H9 (cell line): ENCODE results near the gene PRR33. TPM values are rescaled to one million over a fixed set of nuclear protein-coding genes. Genes with fewer than 3 reads are reported as not detected.

Source experiments
- DNase-seq: peaks from one replicate; pipeline ENCODE4 v3.0.0-alpha.2; 2017
- H2AFZ ChIP-seq: one replicate; pipeline ENCODE4 v1.6.1; 2013; ENCODE audit warnings: mild to moderate bottlenecking, low read length, control low read depth, moderate library complexity
- H2AK5ac ChIP-seq: 2 replicates; pipeline ENCODE4 v1.6.1; 2013; ENCODE audit warnings: low read length, control low read depth, mixed read lengths; ENCODE audit not compliant: insufficient read length
- H2BK120ac ChIP-seq: one replicate; pipeline ENCODE4 v1.6.1; 2013; ENCODE audit warnings: low read depth, mild to moderate bottlenecking, low read length, control low read depth, inconsistent platforms; ENCODE audit not compliant: poor library complexity, severe bottlenecking
- H2BK12ac ChIP-seq: 2 replicates; pipeline ENCODE4 v1.6.1; 2013; ENCODE audit warnings: low read length, control low read depth, mixed read lengths, low read depth; ENCODE audit not compliant: insufficient read length
- H2BK15ac ChIP-seq: 2 replicates; pipeline ENCODE4 v1.6.1; 2013; ENCODE audit warnings: low read depth, low read length, control low read depth
- H2BK20ac ChIP-seq: one replicate; pipeline ENCODE4 v1.6.1; 2013; ENCODE audit warnings: low read depth, mild to moderate bottlenecking, low read length, control low read depth, inconsistent platforms; ENCODE audit not compliant: poor library complexity, severe bottlenecking
- H2BK5ac ChIP-seq: 2 replicates; pipeline ENCODE4 v1.6.1; 2013; ENCODE audit warnings: low read length, control low read depth, mixed read lengths; ENCODE audit not compliant: insufficient read length
- H3K14ac ChIP-seq: 2 replicates; pipeline ENCODE4 v1.6.1; 2013; ENCODE audit warnings: low read length, control low read depth; ENCODE audit not compliant: insufficient read depth
- H3K18ac ChIP-seq: 2 replicates; pipeline ENCODE4 v1.6.1; 2013; ENCODE audit warnings: low read depth, mild to moderate bottlenecking, mixed read lengths, low read length, control low read depth; ENCODE audit not compliant: insufficient read length
- H3K23ac ChIP-seq: 2 replicates; pipeline ENCODE4 v1.6.1; 2013; ENCODE audit warnings: low read length, control low read depth, mixed read lengths, low read depth; ENCODE audit not compliant: insufficient read length
- H3K23me2 ChIP-seq: 2 replicates; pipeline ENCODE4 v1.6.1; 2013; ENCODE audit warnings: low read depth, mild to moderate bottlenecking, mixed read lengths, low read length, control low read depth; ENCODE audit not compliant: insufficient read length, poor library complexity, severe bottlenecking
- H3K27ac ChIP-seq: 2 replicates; pipeline ENCODE4 v1.5.1; 2013; ENCODE audit warnings: low read length, control low read depth, mixed read lengths, low read depth; ENCODE audit not compliant: insufficient read length
- H3K27me3 ChIP-seq: 2 replicates; pipeline ENCODE4 v1.6.1; 2013; ENCODE audit warnings: low read length, control low read depth, inconsistent platforms; ENCODE audit not compliant: insufficient read depth
- H3K4ac ChIP-seq: 2 replicates; pipeline ENCODE4 v1.6.1; 2013; ENCODE audit warnings: low read depth, mild to moderate bottlenecking, control low read depth, inconsistent platforms, low read length, moderate library complexity
- H3K4me1 ChIP-seq: 2 replicates; pipeline ENCODE4 v1.6.1; 2013; ENCODE audit warnings: low read length, control low read depth, inconsistent platforms; ENCODE audit not compliant: insufficient read depth
- H3K4me2 ChIP-seq: 2 replicates; pipeline ENCODE4 v1.6.1; 2013; ENCODE audit warnings: low read length, control low read depth, mixed read lengths; ENCODE audit not compliant: insufficient read length, insufficient read depth
- H3K56ac ChIP-seq: 2 replicates; pipeline ENCODE4 v1.6.1; 2013; ENCODE audit warnings: low read depth, mild to moderate bottlenecking, mixed read lengths, low read length, control low read depth; ENCODE audit not compliant: insufficient read length
- H3K79me1 ChIP-seq: 2 replicates; pipeline ENCODE4 v1.6.1; 2013; ENCODE audit warnings: low read depth, mild to moderate bottlenecking, moderate library complexity, low read length, control low read depth, inconsistent platforms; ENCODE audit not compliant: insufficient read depth, poor library complexity, severe bottlenecking
- H3K79me2 ChIP-seq: 2 replicates; pipeline ENCODE4 v1.6.1; 2013; ENCODE audit warnings: low read length, control low read depth, inconsistent platforms; ENCODE audit not compliant: insufficient read depth
- H3K9ac ChIP-seq: 2 replicates; pipeline ENCODE4 v1.6.1; 2013; ENCODE audit warnings: low read length, control low read depth, mixed read lengths; ENCODE audit not compliant: insufficient read length; ENCODE audit errors: extremely low read depth
- H3K9me3 ChIP-seq: one replicate; pipeline ENCODE4 v1.6.1; 2013; ENCODE audit warnings: low read depth, low read length, inconsistent platforms; ENCODE audit not compliant: control insufficient read depth
- H3T11ph ChIP-seq: one replicate; pipeline ENCODE4 v1.6.1; 2013; ENCODE audit warnings: mild to moderate bottlenecking, low read length, control low read depth, inconsistent platforms
- H4K20me1 ChIP-seq: one replicate; pipeline ENCODE4 v1.6.1; 2013; ENCODE audit not compliant: control insufficient read depth, insufficient read length, insufficient read depth
- H4K5ac ChIP-seq: 2 replicates; pipeline ENCODE4 v1.6.1; 2013; ENCODE audit warnings: low read depth, mild to moderate bottlenecking, mixed read lengths, low read length, control low read depth; ENCODE audit not compliant: insufficient read length
- H4K8ac ChIP-seq: replicated peaks from 2 replicates; pipeline ENCODE4 v1.6.1; 2013; ENCODE audit warnings: low read length, control low read depth, mixed read lengths, low read depth; ENCODE audit not compliant: insufficient read length
- H4K91ac ChIP-seq: 2 replicates; pipeline ENCODE4 v1.6.1; 2013; ENCODE audit warnings: low read depth, mild to moderate bottlenecking, moderate library complexity, mixed read lengths, low read length, control low read depth; ENCODE audit not compliant: insufficient read length
- H3K27ac Mint-ChIP-seq, 3 experiments: 2 replicates in 2 of 3; 3 replicates in 1 of 3; pipeline ENCODE4 v1.8.0; 2020 to 2021; ENCODE audit warnings: mixed read lengths in 3 of 3, mild to moderate bottlenecking in 1 of 3, moderate library complexity in 1 of 3
- H3K27me3 Mint-ChIP-seq: 2 replicates; pipeline ENCODE4 v1.8.0; 2021; ENCODE audit warnings: low read depth, mild to moderate bottlenecking, moderate library complexity, mixed read lengths
- H3K36me3 Mint-ChIP-seq, 3 experiments: 2 replicates in 2 of 3; 3 replicates in 1 of 3; pipeline ENCODE4 v1.8.0; 2020 to 2021; ENCODE audit warnings: low read depth in 3 of 3, mixed read lengths in 3 of 3; ENCODE audit not compliant: insufficient read depth in 1 of 3
- H3K4me1 Mint-ChIP-seq, 2 experiments: 2 replicates each; pipeline ENCODE4 v1.8.0; 2020; ENCODE audit warnings: mixed read lengths in 2 of 2
- H3K4me3 Mint-ChIP-seq, 2 experiments: 2 replicates in 1 of 2; 3 replicates in 1 of 2; pipeline ENCODE4 v1.8.0; 2020 to 2021; ENCODE audit warnings: mild to moderate bottlenecking in 2 of 2, mixed read lengths in 2 of 2, moderate library complexity in 1 of 2
- H3K9me3 Mint-ChIP-seq, 2 experiments: 2 replicates in 1 of 2; 3 replicates in 1 of 2; pipeline ENCODE4 v1.8.0; 2020; ENCODE audit warnings: mild to moderate bottlenecking in 2 of 2, mixed read lengths in 2 of 2, moderate library complexity in 1 of 2
- WGBS: extraction: QIAGEN DNeasy Blood & Tissue Kit; methylation state at CpG from one replicate; pipeline ENCODE4 v1.1.7; 2013; ENCODE audit warnings: missing lambda C conversion rate, low lambda C conversion rate, mixed read lengths; ENCODE audit not compliant: insufficient read length; ENCODE audit errors: extremely low coverage; 5-methylcytosine and 5-hydroxymethylcytosine counted together
- total RNA-seq: library from RNA; stranded (reverse); gene quantifications from 2 replicates; pipeline ENCODE4 v1.2.1, GENCODE V29; 2021
- TF ChIP-seq, protein P1 (sequence below): fragments of 200-600 bp; sonication (generic); conservative IDR thresholded peaks from 3 replicates; pipeline ENCODE4 v1.8.0; 2021; ENCODE audit warnings: antibody characterized with exemption, mild to moderate bottlenecking

PRR33 gene
- total RNA-seq, 1 experiment from 2014 or later: not detected

DNA sequence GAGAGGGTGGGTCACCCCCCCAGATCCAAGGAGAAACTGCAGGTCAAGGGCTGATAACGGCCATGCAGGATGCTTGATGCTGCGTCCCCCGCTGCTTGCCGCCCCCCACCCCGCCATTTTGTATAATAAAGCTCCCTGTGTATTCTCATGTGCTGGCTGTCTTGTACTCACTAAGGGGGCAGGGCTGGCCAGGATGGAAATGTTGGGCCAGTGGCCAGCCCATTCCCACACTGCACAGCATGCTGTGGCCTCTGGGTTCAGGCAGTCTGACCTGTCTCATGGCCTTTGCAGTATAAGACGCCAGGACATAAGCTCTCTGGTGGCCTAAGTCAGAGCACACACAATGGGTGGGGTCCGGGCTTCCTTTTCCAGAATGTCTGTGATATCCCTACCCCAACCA is 421 bp upstream of the PRR33 start:
- no peaks in the 10 kb centered on the region for H3K4me1 Mint-ChIP-seq
- no peak overlapping the region for H2BK5ac ChIP-seq
- no peaks in the 10 kb centered on the region for H3K9me3 ChIP-seq
- no peak overlapping the region for H3K4me3 Mint-ChIP-seq
- H3K27ac Mint-ChIP-seq: no peak overlapping the region
- H3K9me3 Mint-ChIP-seq: no peaks in the 10 kb centered on the region; a peak in 1 of 5 replicates
- H2AK5ac ChIP-seq: no peak overlapping the region
- no peak overlapping the region for H3K27ac ChIP-seq
- WGBS: no CpG with 5 or more reads among the region's 7 CpGs
- no peak overlapping the region for H3K4me2 ChIP-seq
- no peaks in the 10 kb centered on the region for H3K27me3 ChIP-seq
- H3K9ac ChIP-seq: no peak overlapping the region
- H3T11ph ChIP-seq: no peak overlapping the region
- no peak overlapping the region; the same call in 1 of the 2 replicates for H3K14ac ChIP-seq
- no peak overlapping the region for H2BK15ac ChIP-seq
- no peaks in the 10 kb centered on the region for H3K4me1 ChIP-seq
- H3K4ac ChIP-seq: no peak overlapping the region
- no peak overlapping the region for H2BK120ac ChIP-seq
- H4K20me1 ChIP-seq: no peaks in the 10 kb centered on the region
- H3K23ac ChIP-seq: no peak overlapping the region
- no peak overlapping the region for H2BK20ac ChIP-seq
- H3K23me2 ChIP-seq: no peaks in the 10 kb centered on the region
- no peak for DNase-seq
- peaks cover 32% of the 10 kb centered on the region for H3K27me3 Mint-ChIP-seq
- no peak overlapping the region for H2AFZ ChIP-seq
- no peak overlapping the region for H3K18ac ChIP-seq
- no peak overlapping the region for H3K56ac ChIP-seq
- no peak overlapping the region for H4K8ac ChIP-seq
- no peaks in the 10 kb centered on the region for H3K79me2 ChIP-seq
- no peak overlapping the region for H2BK12ac ChIP-seq
- TF ChIP-seq, protein P1, sequence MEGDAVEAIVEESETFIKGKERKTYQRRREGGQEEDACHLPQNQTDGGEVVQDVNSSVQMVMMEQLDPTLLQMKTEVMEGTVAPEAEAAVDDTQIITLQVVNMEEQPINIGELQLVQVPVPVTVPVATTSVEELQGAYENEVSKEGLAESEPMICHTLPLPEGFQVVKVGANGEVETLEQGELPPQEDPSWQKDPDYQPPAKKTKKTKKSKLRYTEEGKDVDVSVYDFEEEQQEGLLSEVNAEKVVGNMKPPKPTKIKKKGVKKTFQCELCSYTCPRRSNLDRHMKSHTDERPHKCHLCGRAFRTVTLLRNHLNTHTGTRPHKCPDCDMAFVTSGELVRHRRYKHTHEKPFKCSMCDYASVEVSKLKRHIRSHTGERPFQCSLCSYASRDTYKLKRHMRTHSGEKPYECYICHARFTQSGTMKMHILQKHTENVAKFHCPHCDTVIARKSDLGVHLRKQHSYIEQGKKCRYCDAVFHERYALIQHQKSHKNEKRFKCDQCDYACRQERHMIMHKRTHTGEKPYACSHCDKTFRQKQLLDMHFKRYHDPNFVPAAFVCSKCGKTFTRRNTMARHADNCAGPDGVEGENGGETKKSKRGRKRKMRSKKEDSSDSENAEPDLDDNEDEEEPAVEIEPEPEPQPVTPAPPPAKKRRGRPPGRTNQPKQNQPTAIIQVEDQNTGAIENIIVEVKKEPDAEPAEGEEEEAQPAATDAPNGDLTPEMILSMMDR: no peak
- H4K5ac ChIP-seq: no peak overlapping the region
- no peaks in the 10 kb centered on the region for H3K79me1 ChIP-seq
- no peaks in the 10 kb centered on the region for H3K36me3 Mint-ChIP-seq
- H4K91ac ChIP-seq: no peak overlapping the region
